Gastroesophageal sphincter (tissue), 4 donors: ENCODE measurements around the gene BDH1. TPM values are rescaled to one million over a fixed set of nuclear protein-coding genes. Genes with fewer than 3 reads are reported as not detected.

ENCODE experiments used
- ATAC-seq: fragments of 150-250 bp; one replicate; pipeline ENCODE4 v1.9.1; 2016; ENCODE audit warnings: mild to moderate bottlenecking, moderate library complexity
- H3K27ac ChIP-seq, 4 donors: fragments of 200-600 bp; sonication (generic) in 3 of 4; 1 replicate in 3 of 4; 2 replicates in 1 of 4; pipeline ENCODE4 v1.5.1; 2016 to 2019
- H3K27me3 ChIP-seq: fragments of 200-600 bp; sonication (generic); one replicate; pipeline ENCODE4 v1.5.1; 2019
- H3K36me3 ChIP-seq, 2 donors: fragments of 200-600 bp; sonication (generic); one replicate each; pipeline ENCODE4 v1.5.1; 2019; ENCODE audit warnings: control low read depth in 1 of 2
- H3K4me1 ChIP-seq, 3 donors: fragments of 200-600 bp; sonication (generic); 1 replicate in 2 of 3; 2 replicates in 1 of 3; pipeline ENCODE4 v1.5.1; 2016 to 2019; ENCODE audit warnings: control low read depth in 2 of 3
- H3K4me3 ChIP-seq, 2 donors: fragments of 200-600 bp; sonication (generic); one replicate each; pipeline ENCODE4 v1.5.1; 2019; ENCODE audit warnings: mild to moderate bottlenecking in 1 of 2, moderate library complexity in 1 of 2
- H3K9me3 ChIP-seq, 3 donors: fragments of 200-600 bp; sonication (generic); one replicate each; pipeline ENCODE4 v1.5.1; 2017 to 2019; ENCODE audit warnings: control low read depth in 2 of 3
- CTCF ChIP-seq, 4 experiments: fragments of 200-600 bp in 2 of 4; fragments of 450-650 bp in 2 of 4; sonication (generic) in 1 of 4; IDR thresholded peaks; one replicate each; pipeline ENCODE4 v1.5.1; 2017 to 2019; ENCODE audit warnings: antibody characterized with exemption in 4 of 4, mild to moderate bottlenecking in 2 of 4, moderate library complexity in 2 of 4
- EP300 ChIP-seq: sonication (generic); formaldehyde crosslinking; IDR thresholded peaks from one replicate; pipeline ENCODE4 v1.6.1; 2017; ENCODE audit warnings: antibody characterized with exemption, mild to moderate bottlenecking
- POLR2A ChIP-seq, 2 donors: fragments of 450-650 bp; IDR thresholded peaks; one replicate each; pipeline ENCODE4 v1.6.1; 2017; ENCODE audit warnings: antibody characterized with exemption in 2 of 2, mild to moderate bottlenecking in 2 of 2, moderate library complexity in 1 of 2
- POLR2AphosphoS5 ChIP-seq: sonication (generic); formaldehyde crosslinking; IDR thresholded peaks from one replicate; pipeline ENCODE4 v1.6.1; 2017; ENCODE audit warnings: antibody characterized with exemption
- WGBS, 2 donors: methylation state at CpG; one replicate each; pipeline ENCODE4 v1.1.5; 2018; ENCODE audit warnings: low coverage in 1 of 2; 5-methylcytosine and 5-hydroxymethylcytosine counted together
- total RNA-seq, 4 donors: library from RNA; depleted of rRNA; stranded (reverse); fragments of >200 nt; gene quantifications; one replicate each; pipeline ENCODE4 v1.1.0, GENCODE V29; 2016

BDH1 gene
- total RNA-seq, 4 donors from 2014 or later: 8.6 to 16.2 (median 12.3) TPM

- Histone ChIP-seq H3K4me1 (no peaks in the 10 kb centered on the region), H3K27me3 (no peaks in the 10 kb centered on the region), H3K9me3 (no peaks in the 10 kb centered on the region), H3K4me3 (no peak overlapping the region), H3K36me3 (peaks cover 0 to 75% of the 10 kb centered on the region in 2 donors), H3K27ac (no peak overlapping the region)
- 87% methylated on average over 5 of the region's 5 CpGs; no CpG with 5 or more reads in 1 of the 2 donors for WGBS, 2 donors
- TF ChIP-seq POLR2AphosphoS5: no peak
- TF ChIP-seq CTCF (IDR thresholded peaks at IDR 0.05): no peak
- no peak for TF ChIP-seq EP300
- TF ChIP-seq POLR2A (IDR thresholded peaks at IDR 0.05): no peak
- no peak for ATAC-seq
Observed at GRCh38 chr3:197525706-197526105, 30.1 kb downstream of the BDH1 start.

- 44 to 89% methylated on average over 2 to 5 of the region's 8 CpGs for WGBS, 2 donors
- H3K4me1 ChIP-seq: no peaks in the 10 kb centered on the region
- peaks cover 0 to 77% of the 10 kb centered on the region in 2 donors for H3K36me3 ChIP-seq
- H3K27me3 ChIP-seq: no peaks in the 10 kb centered on the region
- H3K9me3 ChIP-seq: no peaks in the 10 kb centered on the region
- H3K27ac ChIP-seq: no peak overlapping the region
- TF ChIP-seq CTCF (IDR thresholded peaks at IDR 0.05) (no peak), EP300 (no peak), POLR2AphosphoS5 (no peak), POLR2A (IDR thresholded peaks at IDR 0.05) (no peak)
- ATAC-seq: no peak
- H3K4me3 ChIP-seq: no peak overlapping the region
Observed at GRCh38 chr3:197524128-197524527, 31.6 kb downstream of the BDH1 start.

- Histone ChIP-seq H3K9me3 (no peaks in the 10 kb centered on the region), H3K27me3 (no peaks in the 10 kb centered on the region), H3K27ac (no peak overlapping the region), H3K4me3 (no peak overlapping the region), H3K36me3 (peaks cover 0 to 74% of the 10 kb centered on the region in 2 donors), H3K4me1 (no peaks in the 10 kb centered on the region)
- no peak for TF ChIP-seq POLR2A (IDR thresholded peaks at IDR 0.05)
- TF ChIP-seq POLR2AphosphoS5: no peak
- no peak for TF ChIP-seq EP300
- no peak for TF ChIP-seq CTCF (IDR thresholded peaks at IDR 0.05)
- ATAC-seq: no peak
- 70 to 85% methylated on average over 9 to 10 of the region's 14 CpGs for WGBS, 2 donors
Observed at GRCh38 chr3:197523526-197523925, 32.2 kb downstream of the BDH1 start.

GRCh38 chr3:197522881-197523441, 32.8 kb downstream of the BDH1 start:
- Histone ChIP-seq H3K27me3 (no peaks in the 10 kb centered on the region), H3K27ac (no peak overlapping the region), H3K9me3 (no peaks in the 10 kb centered on the region), H3K36me3 (peaks cover 0 to 68% of the 10 kb centered on the region in 2 donors), H3K4me1 (no peaks in the 10 kb centered on the region), H3K4me3 (no peak overlapping the region)
- no peak for TF ChIP-seq POLR2A (IDR thresholded peaks at IDR 0.05)
- no peak for TF ChIP-seq CTCF (IDR thresholded peaks at IDR 0.05)
- TF ChIP-seq POLR2AphosphoS5: no peak
- no peak for TF ChIP-seq EP300
- 46 to 81% methylated on average over 1 to 2 of the region's 5 CpGs for WGBS, 2 donors
- ATAC-seq: no peak

GRCh38 chr3:197522183-197522715, 33.5 kb downstream of the BDH1 start:
- Histone ChIP-seq H3K4me1 (no peaks in the 10 kb centered on the region), H3K27ac (no peak overlapping the region), H3K4me3 (no peak overlapping the region), H3K9me3 (no peaks in the 10 kb centered on the region), H3K36me3 (peaks cover 0 to 61% of the 10 kb centered on the region in 2 donors), H3K27me3 (no peaks in the 10 kb centered on the region)
- peak; percentile 17 for ATAC-seq
- WGBS, 2 donors: 60 to 68% methylated on average over 4 to 6 of the region's 13 CpGs
- TF ChIP-seq POLR2A (IDR thresholded peaks at IDR 0.05) (no peak), CTCF (IDR thresholded peaks at IDR 0.05) (no peak), EP300 (no peak), POLR2AphosphoS5 (no peak)
